GM18511 (cell line): ENCODE results near the gene KRTAP9-3.
"Not testable (repeated sequence)": the region's sequence is repeated elsewhere in the genome, so short reads cannot be mapped to it uniquely, and the experiment has no call there.

Experiments
- ATAC-seq: cut with Tn5 transposase; IDR thresholded peaks from one replicate; pipeline ENCODE4 v1.9.1; 2021; ENCODE audit warnings: mild to moderate bottlenecking, moderate library complexity; ENCODE audit not compliant: unreplicated experiment

The KRTAP9-3 gene

GRCh38 chr17:41249637-41250240 is 17.5 kb downstream of the KRTAP9-3 start, which contains the start of gene KRTAP9-4:
KRTAP9-4 (plus strand) TSS chr17:41249687; CDS start chr17:41249721, 34 bp downstream.
- not testable (repeated sequence) for ATAC-seq

- ATAC-seq, result no peak
Measured at GRCh38 chr17:41251261-41251660, 19.0 kb downstream of the KRTAP9-3 start.

- no peak for ATAC-seq
Measured at GRCh38 chr17:41254861-41255260, 22.6 kb downstream of the KRTAP9-3 start.

DNA sequence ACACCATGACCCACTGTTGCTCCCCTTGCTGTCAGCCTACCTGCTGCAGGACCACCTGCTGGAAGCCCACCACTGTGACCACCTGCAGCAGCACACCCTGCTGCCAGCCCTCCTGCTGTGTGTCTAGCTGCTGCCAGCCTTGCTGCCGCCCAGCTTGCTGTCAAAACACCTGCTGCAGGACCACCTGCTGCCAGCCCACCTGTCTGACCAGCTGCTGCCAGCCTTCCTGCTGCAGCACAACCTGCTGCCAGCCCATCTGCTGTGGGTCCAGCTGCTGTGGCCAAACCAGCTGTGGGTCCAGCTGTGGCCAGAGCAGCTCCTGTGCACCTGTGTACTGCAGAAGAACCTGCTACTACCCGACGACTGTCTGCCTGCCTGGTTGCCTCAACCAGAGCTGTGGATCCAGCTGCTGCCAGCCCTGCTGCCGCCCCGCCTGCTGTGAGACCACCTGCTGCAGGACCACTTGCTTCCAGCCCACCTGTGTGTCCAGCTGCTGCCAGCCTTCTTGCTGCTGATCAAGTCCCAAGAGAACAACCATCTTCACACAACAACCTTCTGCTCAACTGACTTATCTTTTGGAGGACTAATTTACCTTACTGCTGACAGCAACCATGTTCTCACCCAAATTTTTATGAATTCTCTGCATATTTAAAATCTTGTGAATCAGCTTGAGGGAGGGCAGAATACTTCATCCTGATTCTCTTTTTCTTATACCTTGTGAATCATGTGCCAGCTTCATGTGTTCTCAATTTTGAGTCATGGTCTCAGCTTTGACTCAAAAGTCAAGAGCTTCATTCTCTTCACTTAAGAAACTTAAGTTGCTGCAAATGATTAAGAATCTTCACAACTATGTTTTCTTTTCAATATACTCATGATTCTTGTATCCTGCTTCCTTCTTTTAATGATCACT is 23.4 kb downstream of the KRTAP9-3 start, which contains the start of gene KRTAP9-9:
KRTAP9-9 (plus strand) TSS at position 4 of the 910 bp plus-strand sequence.
- ATAC-seq, result not testable (repeated sequence)

- no peak for ATAC-seq
Measured at GRCh38 chr17:41256291-41256685, 24.0 kb downstream of the KRTAP9-3 start.

DNA sequence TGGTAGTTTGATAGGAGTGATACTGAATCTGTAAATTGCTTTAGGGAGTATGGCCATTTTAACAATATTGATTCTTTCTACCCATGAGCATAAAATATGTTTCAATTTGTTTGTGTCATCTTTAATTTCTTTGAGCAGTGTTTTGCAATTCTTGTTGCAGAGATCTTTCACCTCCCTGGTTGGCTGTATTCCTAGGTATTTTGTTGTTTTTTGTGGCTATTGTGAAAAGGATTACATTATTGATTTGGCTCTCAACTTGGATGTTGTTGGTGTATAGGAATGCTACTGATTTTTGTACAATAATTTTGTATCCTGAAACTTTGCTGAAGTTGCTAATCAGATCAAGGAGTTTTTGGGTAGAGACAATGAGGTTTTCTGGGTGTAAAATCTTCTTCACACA is 26.2 kb downstream of the KRTAP9-3 start:
- no peak for ATAC-seq

DNA sequence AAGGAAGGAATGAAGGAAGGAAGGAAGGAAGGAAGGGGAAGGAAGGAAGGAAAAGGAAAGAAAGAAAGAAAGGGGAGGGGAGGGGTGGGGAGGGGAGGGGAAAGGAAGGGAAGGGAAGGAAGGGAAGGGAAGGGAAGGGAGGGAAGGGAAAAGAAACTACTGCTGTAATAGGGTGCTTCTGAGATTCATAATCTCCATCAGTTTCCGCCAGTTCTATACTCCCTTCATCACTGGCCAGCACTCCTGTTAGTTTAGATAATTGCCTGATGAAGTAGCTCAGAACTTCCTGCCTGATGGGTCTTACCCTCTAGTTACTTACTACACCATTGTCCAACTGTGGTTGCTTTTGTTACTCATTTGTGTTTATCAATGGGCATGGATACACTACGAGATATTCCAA is 31.0 kb downstream of the KRTAP9-3 start:
- no peak for ATAC-seq

GRCh38 chr17:41264599-41264998 is 32.4 kb downstream of the KRTAP9-3 start:
- no peak for ATAC-seq

DNA sequence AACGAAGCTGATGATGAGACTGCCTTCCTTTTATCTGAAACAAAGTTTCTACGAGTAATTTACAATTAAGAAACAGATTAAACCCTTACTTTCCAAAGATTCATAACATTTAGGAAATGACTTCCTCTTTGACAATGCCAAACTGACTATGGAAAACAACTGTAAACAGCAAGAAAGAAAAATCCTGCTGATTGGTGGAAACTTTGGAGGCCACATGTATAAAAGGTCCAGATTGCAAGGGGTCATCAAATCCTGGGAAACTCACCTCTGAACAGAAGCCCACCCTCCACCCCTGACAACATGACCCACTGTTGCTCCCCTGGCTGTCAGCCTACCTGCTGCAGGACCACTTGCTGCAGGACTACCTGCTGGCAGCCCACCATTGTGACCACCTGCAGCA is 32.8 kb downstream of the KRTAP9-3 start, which contains the start of gene KRTAP9-6:
KRTAP9-6 (plus strand) TSS at position 301 of the 400 bp plus-strand sequence; CDS start at position 301, 0 bp downstream.
- no peak for ATAC-seq

GRCh38 chr17:41267711-41268110 is 35.5 kb downstream of the KRTAP9-3 start:
- no peak for ATAC-seq

GRCh38 chr17:41271323-41271722 is 39.1 kb downstream of the KRTAP9-3 start:
- ATAC-seq, result not testable (repeated sequence)

- ATAC-seq, result no peak
Measured at GRCh38 chr17:41271858-41272257, 39.6 kb downstream of the KRTAP9-3 start.

GRCh38 chr17:41275648-41276190 is 43.5 kb downstream of the KRTAP9-3 start, which contains the start of gene KRTAP9-7:
KRTAP9-7 (plus strand) TSS chr17:41275698; CDS start chr17:41275698, 0 bp downstream.
- not testable (repeated sequence) for ATAC-seq

DNA sequence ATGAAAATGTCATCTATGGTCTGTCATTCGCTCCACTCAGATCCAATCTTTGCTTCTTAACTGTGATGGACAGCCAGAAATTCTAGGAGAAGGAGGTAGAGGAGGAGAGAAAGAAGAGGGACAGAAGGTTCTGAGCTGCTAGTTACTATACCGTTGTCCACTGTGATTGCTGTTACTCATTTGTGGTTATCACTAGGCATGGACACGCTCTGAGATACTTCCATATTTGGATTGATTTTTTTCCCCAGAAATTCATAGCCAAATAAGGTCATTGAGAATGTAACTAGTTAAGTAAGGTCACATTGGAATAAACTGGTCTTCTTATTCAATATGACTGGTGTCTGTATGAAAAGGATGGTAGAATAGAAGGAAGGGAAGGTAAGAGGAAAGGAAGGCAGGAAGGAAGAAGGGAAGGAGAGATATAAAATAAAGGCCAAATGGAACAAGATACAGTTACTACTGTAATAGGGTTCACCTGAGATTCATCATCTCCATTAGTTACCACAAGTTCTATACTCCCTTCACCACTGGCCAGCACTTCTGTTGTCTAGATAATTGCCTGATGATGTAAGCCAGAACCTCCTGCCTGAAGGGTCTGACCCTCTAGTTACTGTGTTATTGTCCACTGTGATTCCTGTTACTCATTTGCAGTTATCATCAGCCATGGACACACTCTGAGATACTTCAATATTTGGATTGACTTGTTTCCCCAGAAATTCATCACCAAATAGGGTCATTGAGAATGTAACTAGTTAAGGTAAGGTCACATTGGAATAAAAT is 46.1 kb downstream of the KRTAP9-3 start:
- no peak for ATAC-seq
